Measurements from ENCODE around the gene EDIL3. TPM values are rescaled to one million over a fixed set of nuclear protein-coding genes. Genes with fewer than 3 reads are reported as not detected.

Gene EDIL3
- total and polyA plus RNA-seq, 12 donors, result 4.6 to 59.7 (median 13.7) TPM

DNA sequence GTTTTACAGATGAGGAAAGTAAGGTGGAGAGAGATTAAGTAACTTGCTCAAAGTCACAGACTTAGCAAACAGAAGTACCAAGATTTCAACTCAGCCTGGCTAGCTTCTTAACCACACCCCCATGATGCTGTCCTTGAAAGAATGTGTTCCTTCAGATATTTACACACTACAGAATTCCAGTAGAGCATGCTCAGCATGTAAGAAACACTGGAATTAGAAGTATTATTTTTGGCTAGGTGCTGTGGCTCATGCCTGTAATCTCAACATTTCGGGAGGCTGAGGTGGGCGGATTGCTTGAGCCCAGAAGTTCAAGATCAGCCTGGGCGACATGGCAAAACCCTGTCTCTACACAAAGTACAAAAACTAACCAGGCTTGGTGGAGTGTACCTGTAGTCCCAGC, 142.4 kb downstream of the EDIL3 start:
- DNase-seq, result no peak
- WGBS, 4 donors, result 76 to 89% (median 83%) methylated on average over 3 of the region's 3 CpGs
- no peak overlapping the region for H3K4me3 ChIP-seq

GRCh38 chr5:84239494-84239893, 145.2 kb downstream of the EDIL3 start:
- WGBS, 4 donors, result 57 to 68% (median 59%) methylated on average over 2 of the region's 2 CpGs

More for the DNA sequence above, 142.4 kb downstream of the EDIL3 start:
- H3K36me3 ChIP-seq (replicated peaks in 1 of 2), result no peaks in the 10 kb centered on the region
- H3K4me1 ChIP-seq (replicated peaks in 1 of 2), result no peaks in the 10 kb centered on the region
- H3K27ac ChIP-seq, result no peak overlapping the region
- no peaks in the 10 kb centered on the region for H3K27me3 ChIP-seq
- TF ChIP-seq POLR2A (IDR thresholded peaks at IDR 0.05) (no peak), CTCF (IDR thresholded peaks at IDR 0.05) (no peak)
- intact Hi-C loops (cut with DNase I), result no loop called here
- H3K9me3 ChIP-seq (replicated peaks in 1 of 3), result no peaks in the 10 kb centered on the region

GRCh38 chr5:84237126-84237525, 147.6 kb downstream of the EDIL3 start:
- Histone ChIP-seq H3K9me3 (replicated peaks in 1 of 3) (no peaks in the 10 kb centered on the region), H3K4me1 (replicated peaks in 1 of 2) (no peaks in the 10 kb centered on the region), H3K27ac (no peak overlapping the region), H3K4me3 (no peak overlapping the region), H3K27me3 (no peaks in the 10 kb centered on the region), H3K36me3 (replicated peaks in 1 of 2) (no peaks in the 10 kb centered on the region)
- TF ChIP-seq POLR2A (IDR thresholded peaks at IDR 0.05) (no peak), CTCF (IDR thresholded peaks at IDR 0.05) (no peak)
- DNase-seq, result no peak
- intact Hi-C loops (cut with DNase I), result no loop called here

More at GRCh38 chr5:84239494-84239893, 145.2 kb downstream of the EDIL3 start:
- no peaks in the 10 kb centered on the region for H3K27me3 ChIP-seq
- no peaks in the 10 kb centered on the region for H3K36me3 ChIP-seq (replicated peaks in 1 of 2)
- no peaks in the 10 kb centered on the region for H3K4me1 ChIP-seq (replicated peaks in 1 of 2)
- no peak for DNase-seq
- no peak overlapping the region for H3K27ac ChIP-seq
- H3K9me3 ChIP-seq (replicated peaks in 1 of 3), result no peaks in the 10 kb centered on the region
- intact Hi-C loops (cut with DNase I), result no loop called here
- H3K4me3 ChIP-seq, result no peak overlapping the region
- TF ChIP-seq CTCF (IDR thresholded peaks at IDR 0.05) (no peak), POLR2A (IDR thresholded peaks at IDR 0.05) (no peak)

DNA sequence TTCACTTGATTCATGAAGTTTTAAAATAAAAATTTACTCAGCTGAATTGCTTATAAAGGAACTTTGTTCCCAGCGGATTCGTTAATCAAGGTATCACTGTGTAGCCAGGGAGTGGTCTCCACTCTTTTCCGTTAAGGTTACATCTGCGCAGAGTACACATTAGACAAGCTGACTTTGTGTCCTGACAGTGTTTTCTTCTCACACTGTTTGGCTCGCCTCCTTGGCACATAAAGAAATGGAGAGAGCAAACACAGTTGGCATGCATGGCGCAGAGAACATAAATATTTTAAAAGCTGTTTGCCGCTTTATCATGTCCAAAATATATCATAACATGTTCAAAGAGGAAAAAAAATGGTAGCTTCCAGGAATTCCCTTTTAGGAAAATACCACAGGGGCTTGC, 153.2 kb downstream of the EDIL3 start:
- WGBS, 4 donors, result 82 to 91% (median 87%) methylated on average over 7 of the region's 7 CpGs
- Histone ChIP-seq H3K9me3 (replicated peaks in 1 of 3) (no peaks in the 10 kb centered on the region), H3K4me3 (no peak overlapping the region), H3K27ac (no peak overlapping the region), H3K27me3 (no peaks in the 10 kb centered on the region), H3K4me1 (replicated peaks in 1 of 2) (no peaks in the 10 kb centered on the region), H3K36me3 (replicated peaks in 1 of 2) (no peaks in the 10 kb centered on the region)
- DNase-seq, result no peak
- TF ChIP-seq POLR2A (IDR thresholded peaks at IDR 0.05), result no peak
- TF ChIP-seq CTCF (IDR thresholded peaks at IDR 0.05), result no peak
- intact Hi-C loops (cut with DNase I), result no loop called here
